ENCODE results near the gene TOGARAM2. TPM values are rescaled to one million over a fixed set of nuclear protein-coding genes. Genes with fewer than 3 reads are reported as not detected.

Gene TOGARAM2
- total RNA-seq, 1 donor: 0.73 TPM

- peaks cover 69% of the 10 kb centered on the region for H3K4me1 ChIP-seq (ENCODE audit: insufficient read depth, low read length)
- H3K9me3 ChIP-seq (ENCODE audit: low read depth, low read length): no peaks in the 10 kb centered on the region
- H3K4me3 ChIP-seq (ENCODE audit: low read length): no peak overlapping the region
- H3K27me3 ChIP-seq (ENCODE audit: insufficient read depth, low read length): no peaks in the 10 kb centered on the region
Observed at GRCh38 chr2:29016504-29016903, 35.4 kb downstream of the TOGARAM2 start.

GRCh38 chr2:29017716-29018435 is 36.8 kb downstream of the TOGARAM2 start:
- Histone ChIP-seq H3K9me3 (ENCODE audit: low read depth, low read length) (no peaks in the 10 kb centered on the region), H3K4me1 (ENCODE audit: insufficient read depth, low read length) (peaks cover 55% of the 10 kb centered on the region), H3K4me3 (ENCODE audit: low read length) (no peak overlapping the region), H3K27me3 (ENCODE audit: insufficient read depth, low read length) (no peaks in the 10 kb centered on the region)

GRCh38 chr2:29021886-29022285 is 40.8 kb downstream of the TOGARAM2 start:
- no peaks in the 10 kb centered on the region for H3K9me3 ChIP-seq (ENCODE audit: low read depth, low read length)
- H3K4me3 ChIP-seq (ENCODE audit: low read length): no peak overlapping the region
- H3K4me1 ChIP-seq (ENCODE audit: insufficient read depth, low read length): peaks cover 15% of the 10 kb centered on the region
- no peaks in the 10 kb centered on the region for H3K27me3 ChIP-seq (ENCODE audit: insufficient read depth, low read length)

DNA sequence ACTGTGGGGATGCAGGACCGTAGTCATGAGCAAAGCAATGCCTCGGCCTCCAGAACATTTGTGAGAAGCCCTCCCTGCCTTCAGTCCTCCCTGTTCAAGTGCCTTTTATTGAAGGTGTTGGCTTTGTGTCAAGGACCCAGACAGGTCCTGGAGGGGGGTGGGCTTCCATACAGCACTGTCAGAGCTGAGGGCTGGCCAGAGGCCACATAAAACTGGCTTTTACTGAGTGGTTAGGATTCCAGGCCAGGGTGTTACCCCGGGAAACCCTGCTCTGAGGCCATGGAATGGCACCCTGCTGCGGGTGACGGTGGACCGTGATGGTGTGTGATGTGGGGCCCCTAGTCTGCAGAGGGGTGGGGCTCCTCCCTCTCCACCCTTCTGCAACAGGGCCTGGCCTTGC is 41.6 kb downstream of the TOGARAM2 start:
- Histone ChIP-seq H3K9me3 (ENCODE audit: low read depth, low read length) (no peaks in the 10 kb centered on the region), H3K27me3 (ENCODE audit: insufficient read depth, low read length) (no peaks in the 10 kb centered on the region), H3K4me1 (ENCODE audit: insufficient read depth, low read length) (peaks cover 7% of the 10 kb centered on the region), H3K4me3 (ENCODE audit: low read length) (no peak overlapping the region)

DNA sequence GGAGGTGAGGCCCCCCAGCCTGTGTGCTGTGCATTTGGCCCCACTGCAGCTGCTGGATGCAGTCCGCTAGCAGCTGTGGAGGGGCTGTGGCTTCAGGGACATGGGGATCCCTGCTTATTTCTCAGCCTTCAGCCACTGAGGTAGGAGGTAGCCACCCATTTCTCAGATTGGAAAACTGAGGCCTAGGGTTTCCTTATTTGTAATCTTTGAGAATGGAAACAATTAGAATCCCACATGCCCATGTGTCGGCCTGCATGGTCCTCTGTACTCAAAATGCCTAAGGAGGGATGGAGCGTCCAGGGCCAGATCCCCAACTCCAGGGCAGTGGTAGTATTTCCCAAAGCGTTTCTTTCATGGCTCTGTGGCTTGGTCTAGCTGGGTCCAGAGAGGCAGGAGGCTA is 42.1 kb downstream of the TOGARAM2 start:
- H3K27me3 ChIP-seq (ENCODE audit: insufficient read depth, low read length): no peaks in the 10 kb centered on the region
- H3K4me3 ChIP-seq (ENCODE audit: low read length): no peak overlapping the region
- peaks cover 2% of the 10 kb centered on the region for H3K4me1 ChIP-seq (ENCODE audit: insufficient read depth, low read length)
- no peaks in the 10 kb centered on the region for H3K9me3 ChIP-seq (ENCODE audit: low read depth, low read length)

- Histone ChIP-seq H3K27me3 (ENCODE audit: insufficient read depth, low read length) (no peaks in the 10 kb centered on the region), H3K4me1 (ENCODE audit: insufficient read depth, low read length) (no peaks in the 10 kb centered on the region), H3K4me3 (ENCODE audit: low read length) (no peak overlapping the region), H3K9me3 (ENCODE audit: low read depth, low read length) (no peaks in the 10 kb centered on the region)
Observed at GRCh38 chr2:29024882-29025430, 43.9 kb downstream of the TOGARAM2 start.

DNA sequence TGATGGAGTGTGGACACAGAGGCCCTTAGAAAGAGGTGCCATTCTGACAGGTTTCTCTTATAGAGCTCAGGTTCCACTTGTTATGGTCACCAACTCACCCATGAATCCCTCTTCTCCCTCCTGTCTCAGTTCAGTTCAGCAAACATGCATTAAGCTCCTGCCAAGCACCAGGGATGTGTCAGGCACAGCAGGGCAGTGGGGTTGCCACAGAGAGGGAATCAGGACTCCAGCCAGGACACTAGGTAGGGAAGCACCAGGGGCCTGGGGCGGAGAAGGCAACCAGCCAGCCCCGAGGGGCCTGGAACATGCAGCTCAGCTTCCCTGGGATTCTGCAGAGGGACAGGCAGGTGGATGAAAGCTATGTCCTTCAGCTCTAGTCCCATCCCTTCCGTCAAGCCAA is 44.6 kb downstream of the TOGARAM2 start:
- Histone ChIP-seq H3K4me3 (ENCODE audit: low read length) (no peak overlapping the region), H3K4me1 (ENCODE audit: insufficient read depth, low read length) (no peaks in the 10 kb centered on the region), H3K27me3 (ENCODE audit: insufficient read depth, low read length) (no peaks in the 10 kb centered on the region), H3K9me3 (ENCODE audit: low read depth, low read length) (no peaks in the 10 kb centered on the region)

GRCh38 chr2:29031046-29031445 is 49.9 kb downstream of the TOGARAM2 start:
- Histone ChIP-seq H3K4me1 (ENCODE audit: insufficient read depth, low read length) (peaks cover 8% of the 10 kb centered on the region), H3K4me3 (ENCODE audit: low read length) (no peak overlapping the region)

DNA sequence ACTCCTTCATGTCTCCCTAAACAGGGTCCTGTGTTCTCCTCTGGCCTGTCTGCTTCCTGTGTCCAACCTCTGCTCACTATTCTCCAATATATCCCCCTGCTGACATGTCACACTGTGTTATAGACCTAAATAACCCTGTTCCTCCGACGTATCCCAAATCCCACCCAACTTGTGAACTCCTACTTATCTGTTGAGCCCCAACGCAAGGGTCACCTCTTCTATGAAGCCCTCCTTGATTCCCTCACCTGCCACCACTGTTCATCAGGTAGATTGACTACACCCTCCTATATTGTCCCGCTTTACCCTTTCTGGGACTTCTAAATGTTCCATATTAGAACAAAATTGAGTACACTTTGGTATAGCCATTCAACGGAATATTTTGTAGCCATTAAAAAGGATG is 51.1 kb downstream of the TOGARAM2 start:
- H3K4me1 ChIP-seq (ENCODE audit: insufficient read depth, low read length): peaks cover 8% of the 10 kb centered on the region
- H3K9me3 ChIP-seq (ENCODE audit: low read depth, low read length): no peaks in the 10 kb centered on the region
- H3K4me3 ChIP-seq (ENCODE audit: low read length): no peak overlapping the region
- no peaks in the 10 kb centered on the region for H3K27me3 ChIP-seq (ENCODE audit: insufficient read depth, low read length)

More at GRCh38 chr2:29031046-29031445, 49.9 kb downstream of the TOGARAM2 start:
- Histone ChIP-seq H3K9me3 (ENCODE audit: low read depth, low read length) (no peaks in the 10 kb centered on the region), H3K27me3 (ENCODE audit: insufficient read depth, low read length) (no peaks in the 10 kb centered on the region)

DNA sequence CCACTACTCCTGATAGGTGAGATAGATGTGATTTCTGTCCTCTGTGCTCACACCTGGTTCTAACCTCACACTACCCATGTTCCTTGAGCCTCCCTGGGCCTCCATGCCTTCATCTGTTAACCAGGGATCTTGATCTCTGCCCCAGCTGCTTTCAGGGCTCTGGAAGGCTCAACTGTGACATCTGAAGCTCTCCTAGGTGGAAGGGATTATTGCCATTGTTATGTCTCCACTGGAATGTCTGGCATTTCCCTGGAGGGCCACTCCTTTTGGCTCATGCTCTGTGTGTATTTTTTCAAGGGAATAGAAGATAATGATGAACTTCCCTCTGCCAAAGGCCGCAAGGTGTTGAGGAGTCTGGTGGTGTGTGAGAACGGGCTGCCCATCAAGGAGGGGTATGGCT is 52.1 kb downstream of the TOGARAM2 start:
- Histone ChIP-seq H3K27me3 (ENCODE audit: insufficient read depth, low read length) (no peaks in the 10 kb centered on the region), H3K4me1 (ENCODE audit: insufficient read depth, low read length) (peaks cover 8% of the 10 kb centered on the region), H3K4me3 (ENCODE audit: low read length) (no peak overlapping the region), H3K9me3 (ENCODE audit: low read depth, low read length) (no peaks in the 10 kb centered on the region)

DNA sequence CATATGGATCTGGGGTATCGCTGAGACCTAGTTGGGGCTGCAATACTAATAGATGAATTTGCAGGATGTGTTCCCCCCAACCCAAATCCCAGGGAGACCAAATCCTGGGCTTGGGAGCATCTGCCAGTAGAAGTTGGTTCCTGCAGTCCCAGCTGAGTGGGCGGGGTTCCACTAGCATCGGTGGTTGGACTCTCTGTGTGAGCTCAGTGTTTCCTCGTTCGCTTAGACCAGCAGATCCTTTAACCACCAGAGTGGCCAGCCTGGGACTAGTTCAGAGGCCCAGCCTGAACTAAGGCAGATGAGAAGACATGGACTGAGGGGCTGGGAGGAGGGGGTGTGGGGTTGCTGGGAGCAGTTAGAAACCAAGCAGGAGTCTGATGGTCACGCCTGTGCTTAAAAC is 52.6 kb downstream of the TOGARAM2 start:
- Histone ChIP-seq H3K27me3 (ENCODE audit: insufficient read depth, low read length) (no peaks in the 10 kb centered on the region), H3K4me1 (ENCODE audit: insufficient read depth, low read length) (peaks cover 8% of the 10 kb centered on the region), H3K4me3 (ENCODE audit: low read length) (no peak overlapping the region), H3K9me3 (ENCODE audit: low read depth, low read length) (no peaks in the 10 kb centered on the region)

- no peaks in the 10 kb centered on the region for H3K27me3 ChIP-seq (ENCODE audit: insufficient read depth, low read length)
- no peaks in the 10 kb centered on the region for H3K9me3 ChIP-seq (ENCODE audit: low read depth, low read length)
- H3K4me3 ChIP-seq (ENCODE audit: low read length): no peak overlapping the region
- peaks cover 8% of the 10 kb centered on the region for H3K4me1 ChIP-seq (ENCODE audit: insufficient read depth, low read length)
Observed at GRCh38 chr2:29035016-29035745, 54.1 kb downstream of the TOGARAM2 start.

DNA sequence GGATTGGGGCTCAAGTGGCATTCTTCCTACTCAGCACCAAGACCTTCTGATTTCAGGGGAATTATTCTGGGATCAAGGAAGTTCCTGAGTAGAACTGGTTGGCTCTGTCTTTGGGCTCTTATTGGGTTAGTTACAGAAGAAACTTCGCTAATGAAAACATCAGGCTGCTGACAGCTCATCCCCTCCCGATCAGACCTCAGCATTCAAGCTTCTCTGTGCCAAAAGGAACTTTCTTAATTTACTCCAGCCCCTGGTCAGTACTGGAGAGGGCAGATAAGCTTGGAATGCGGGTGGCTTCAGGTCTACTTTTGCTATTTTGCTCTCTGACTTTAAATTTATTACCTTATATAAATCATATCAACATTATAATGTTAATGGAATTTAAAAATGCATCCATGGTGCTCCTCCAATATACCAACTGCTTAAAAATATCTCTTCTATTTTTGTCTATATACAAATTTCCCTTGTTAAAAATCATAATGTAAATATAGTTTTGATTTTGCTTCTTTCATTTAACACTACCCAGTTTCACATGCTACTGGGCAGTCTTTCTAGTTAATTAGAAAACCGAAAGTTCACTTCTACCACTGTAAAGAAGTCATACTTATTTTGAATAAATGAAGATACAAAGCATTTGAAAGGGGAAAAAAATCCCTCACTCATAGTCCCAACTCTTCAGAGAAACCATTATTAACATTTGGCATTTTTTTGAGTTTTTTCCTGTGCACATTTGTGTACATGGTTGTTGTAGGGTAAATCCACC is 58.8 kb downstream of the TOGARAM2 start:
- peaks cover 5% of the 10 kb centered on the region for H3K4me1 ChIP-seq (ENCODE audit: insufficient read depth, low read length)
- H3K9me3 ChIP-seq (ENCODE audit: low read depth, low read length): no peaks in the 10 kb centered on the region
- H3K27me3 ChIP-seq (ENCODE audit: insufficient read depth, low read length): no peaks in the 10 kb centered on the region
- H3K4me3 ChIP-seq (ENCODE audit: low read length): no peak overlapping the region

GRCh38 chr2:29040552-29040951 is 59.5 kb downstream of the TOGARAM2 start:
- Histone ChIP-seq H3K4me1 (ENCODE audit: insufficient read depth, low read length) (no peaks in the 10 kb centered on the region), H3K4me3 (ENCODE audit: low read length) (no peak overlapping the region), H3K27me3 (ENCODE audit: insufficient read depth, low read length) (no peaks in the 10 kb centered on the region), H3K9me3 (ENCODE audit: low read depth, low read length) (no peaks in the 10 kb centered on the region)

- no peaks in the 10 kb centered on the region for H3K9me3 ChIP-seq (ENCODE audit: low read depth, low read length)
- no peak overlapping the region for H3K4me3 ChIP-seq (ENCODE audit: low read length)
- no peaks in the 10 kb centered on the region for H3K27me3 ChIP-seq (ENCODE audit: insufficient read depth, low read length)
- no peaks in the 10 kb centered on the region for H3K4me1 ChIP-seq (ENCODE audit: insufficient read depth, low read length)
Observed at GRCh38 chr2:29041161-29041660, 60.1 kb downstream of the TOGARAM2 start.

Data from mononuclear cell (primary cell).